GM21526 (cell line): ENCODE data around the gene SSH3.

Source experiments
- ATAC-seq: cut with Tn5 transposase; IDR thresholded peaks from one replicate; pipeline ENCODE4 v1.9.1; 2021; ENCODE audit warnings: moderate library complexity; ENCODE audit not compliant: unreplicated experiment, low FRiP score

SSH3 gene

DNA sequence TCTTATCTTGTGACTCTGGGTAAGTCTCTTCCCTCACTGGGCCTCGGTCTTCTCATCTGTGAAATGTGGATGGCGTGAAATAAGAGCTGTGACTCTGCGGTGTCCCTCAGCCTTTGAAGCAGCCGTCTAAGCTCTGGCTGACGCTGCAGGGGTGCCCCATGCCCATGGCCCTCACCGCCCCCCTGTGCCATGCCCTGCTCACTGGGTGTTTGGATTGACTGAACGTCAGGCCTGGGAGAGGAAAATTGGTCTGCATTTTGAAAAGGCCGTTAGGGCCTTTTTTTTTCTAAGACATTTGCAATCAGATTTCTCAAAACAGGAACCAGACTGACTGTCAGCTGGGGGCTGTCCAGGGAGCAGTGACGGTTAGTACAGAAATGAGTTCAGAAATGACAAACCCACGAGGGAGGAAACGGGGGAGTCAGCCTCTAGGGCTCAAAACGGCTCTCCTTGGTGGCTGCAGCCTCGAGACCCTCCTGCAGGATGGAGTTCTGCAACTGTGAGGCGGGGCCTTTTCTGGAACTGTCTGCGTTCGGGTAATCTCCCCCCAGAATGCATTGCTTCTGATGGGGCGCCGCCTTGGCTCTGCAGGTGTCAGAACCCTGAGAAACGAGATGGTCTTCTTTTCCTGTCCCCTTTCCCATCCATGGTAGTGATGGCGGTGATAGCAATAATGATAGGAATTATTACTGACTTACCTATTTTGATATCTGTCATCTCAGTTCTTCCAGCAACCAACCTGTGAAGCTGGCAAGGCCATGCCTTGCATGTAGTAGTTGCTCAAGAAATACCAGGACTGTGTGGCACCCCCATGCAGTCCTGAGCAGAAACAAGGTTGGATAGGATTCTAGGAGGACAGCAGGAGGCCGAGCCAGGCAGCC is 35.0 kb upstream of the SSH3 start:
- ATAC-seq: peak; percentile 34

DNA sequence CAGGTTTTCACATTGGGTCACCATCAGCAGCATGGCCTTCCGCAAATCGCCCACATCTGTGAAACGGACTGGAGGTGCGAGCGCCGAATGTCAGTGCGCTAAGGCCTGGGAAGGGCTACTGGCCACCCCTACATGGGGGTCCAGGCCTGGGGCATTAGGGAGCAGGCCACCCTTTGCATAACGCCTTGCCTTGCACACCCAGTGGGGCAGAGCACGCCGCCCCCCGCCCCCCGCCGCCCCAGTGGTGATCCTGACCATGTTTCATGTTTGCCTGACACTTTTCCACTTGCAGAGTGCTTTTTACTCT is 34.4 kb upstream of the SSH3 start:
- ATAC-seq: no peak

DNA sequence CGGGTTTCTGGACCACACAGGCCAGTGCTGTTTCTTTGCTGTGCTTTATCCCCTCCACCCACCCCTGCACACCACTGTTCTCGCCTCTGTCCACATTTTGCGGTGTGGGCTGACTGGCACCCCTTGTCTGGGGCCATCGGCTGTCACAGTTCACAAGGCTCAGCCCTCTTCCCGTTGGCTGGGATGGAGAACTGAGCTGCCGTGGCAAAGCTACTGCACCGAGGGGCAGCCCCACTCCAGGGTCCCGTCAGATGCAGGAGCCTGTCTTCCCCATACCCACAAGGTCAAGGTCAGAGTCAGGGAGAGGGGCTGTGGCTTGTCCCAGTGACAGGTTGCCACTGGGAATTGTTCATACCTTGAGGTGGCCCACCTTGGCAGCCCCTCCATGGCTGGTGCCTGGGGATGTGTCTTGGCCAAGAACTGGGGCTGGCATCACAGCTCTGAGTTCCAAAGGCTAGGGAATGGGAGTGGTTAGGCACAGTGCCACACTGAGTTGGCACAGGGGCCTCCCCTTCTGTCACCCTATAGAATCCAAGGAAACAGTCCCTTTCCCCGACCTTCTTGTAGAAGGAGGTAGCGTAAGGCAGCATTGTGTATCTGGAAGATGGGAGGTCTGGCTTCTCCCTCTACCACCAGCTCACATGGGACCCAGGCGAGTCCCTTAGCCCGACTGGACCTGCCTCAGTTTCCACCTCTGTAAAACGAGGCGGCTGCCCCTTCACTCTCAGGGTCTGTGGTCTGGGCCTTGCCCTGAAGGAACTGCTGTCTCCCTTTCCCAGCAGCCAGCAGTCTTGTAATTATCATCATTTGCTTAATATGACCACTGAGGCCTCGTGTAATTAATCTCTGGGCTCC is 33.7 kb upstream of the SSH3 start:
- no peak for ATAC-seq

DNA sequence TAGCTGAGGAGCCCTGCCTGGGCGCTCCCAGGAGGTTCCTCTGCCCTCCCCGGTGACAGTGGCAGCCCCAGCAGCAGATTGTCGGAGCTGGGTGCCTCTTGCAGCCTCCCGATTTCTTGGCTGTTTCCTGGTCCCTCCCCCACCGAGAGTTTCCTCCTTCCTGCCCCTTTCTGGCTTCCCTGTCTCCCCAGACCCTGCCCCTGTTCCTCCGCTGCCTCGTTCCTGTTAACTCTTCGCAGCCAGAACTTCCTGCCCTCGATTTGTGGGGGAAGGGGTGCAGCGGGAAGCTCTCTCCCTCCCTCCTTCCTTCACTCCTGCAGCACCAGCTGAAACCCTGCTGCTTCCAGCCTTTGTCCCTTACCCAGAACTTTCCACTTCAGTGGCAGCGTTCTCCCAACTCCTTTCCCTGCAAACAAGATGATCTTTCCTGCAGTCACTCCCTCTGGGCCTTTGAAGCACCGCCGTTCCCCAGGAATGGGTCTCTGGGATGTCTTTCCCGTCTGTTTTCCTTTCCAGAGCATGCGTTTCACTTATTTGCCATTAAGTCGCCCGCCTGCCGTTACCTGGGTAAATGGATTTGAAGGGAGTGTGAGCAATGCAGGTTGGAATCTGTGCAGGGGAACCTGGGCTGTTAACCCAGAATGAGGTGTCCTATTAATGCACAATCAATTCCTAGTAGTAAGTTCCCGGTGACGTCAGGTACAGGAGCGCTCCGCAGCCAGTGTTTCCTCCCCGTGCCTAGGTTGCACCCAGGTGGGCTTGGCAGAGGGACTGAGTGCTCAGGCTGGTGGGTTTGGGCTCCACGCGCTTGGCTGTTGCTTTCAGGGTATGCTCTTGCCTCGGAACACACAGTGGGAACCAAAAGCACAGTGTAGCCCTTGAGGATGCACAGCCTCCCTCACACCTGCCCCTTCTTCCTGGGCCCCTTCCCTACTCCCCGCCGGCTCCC is 32.8 kb upstream of the SSH3 start:
- ATAC-seq: no peak

DNA sequence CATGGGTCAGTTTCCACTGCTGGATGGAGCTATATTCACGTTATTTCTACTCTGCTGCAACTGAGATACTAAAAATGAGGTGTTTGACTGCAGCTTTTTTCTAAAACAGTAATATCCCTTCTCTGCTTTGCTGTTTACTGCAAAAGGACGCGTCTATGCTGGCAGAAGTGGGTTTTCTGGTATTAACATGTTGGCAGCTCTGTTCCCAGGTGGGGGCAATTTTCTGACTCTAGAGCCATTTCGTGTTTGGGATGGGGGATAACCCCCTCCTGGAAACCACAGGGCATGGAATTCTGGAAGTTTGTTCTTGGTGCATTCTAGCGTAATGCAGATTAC is 32.2 kb upstream of the SSH3 start:
- ATAC-seq: no peak

DNA sequence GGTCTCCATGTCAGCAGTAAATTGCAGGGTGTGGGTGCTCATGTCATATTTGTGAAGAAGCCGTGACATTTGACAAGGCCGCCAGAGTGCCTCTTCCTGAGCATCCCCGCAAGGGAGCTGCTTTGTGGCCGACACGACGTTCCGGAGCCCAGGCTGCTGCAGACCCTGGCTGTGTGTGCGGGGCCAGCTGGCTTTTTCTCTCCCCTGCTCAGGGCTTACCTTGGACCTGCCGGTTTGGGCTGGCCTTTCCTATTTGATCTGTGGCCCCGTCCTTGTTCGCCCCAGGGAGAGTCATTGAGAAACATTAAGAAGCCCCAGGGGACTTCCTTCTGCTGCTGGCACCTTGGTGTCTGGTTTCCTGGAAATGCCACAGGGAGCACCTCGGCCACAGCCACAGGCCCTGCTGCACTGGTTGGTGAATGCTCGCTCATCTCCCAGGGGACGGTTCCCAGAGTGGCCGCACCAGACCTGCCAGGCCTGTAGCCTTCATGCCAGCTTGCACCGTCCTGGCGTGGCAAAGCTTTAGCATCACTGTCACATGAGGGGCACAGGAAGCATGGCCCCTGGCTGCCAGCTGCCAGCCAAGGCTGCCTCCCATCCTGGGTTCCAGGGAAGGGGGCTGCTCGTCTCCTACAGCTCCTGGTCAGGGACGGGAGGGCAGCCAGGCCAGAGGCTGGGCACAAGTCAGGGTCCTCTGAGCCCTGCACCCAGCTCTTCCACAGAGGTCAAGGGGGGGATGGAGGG is 31.6 kb upstream of the SSH3 start:
- no peak for ATAC-seq

DNA sequence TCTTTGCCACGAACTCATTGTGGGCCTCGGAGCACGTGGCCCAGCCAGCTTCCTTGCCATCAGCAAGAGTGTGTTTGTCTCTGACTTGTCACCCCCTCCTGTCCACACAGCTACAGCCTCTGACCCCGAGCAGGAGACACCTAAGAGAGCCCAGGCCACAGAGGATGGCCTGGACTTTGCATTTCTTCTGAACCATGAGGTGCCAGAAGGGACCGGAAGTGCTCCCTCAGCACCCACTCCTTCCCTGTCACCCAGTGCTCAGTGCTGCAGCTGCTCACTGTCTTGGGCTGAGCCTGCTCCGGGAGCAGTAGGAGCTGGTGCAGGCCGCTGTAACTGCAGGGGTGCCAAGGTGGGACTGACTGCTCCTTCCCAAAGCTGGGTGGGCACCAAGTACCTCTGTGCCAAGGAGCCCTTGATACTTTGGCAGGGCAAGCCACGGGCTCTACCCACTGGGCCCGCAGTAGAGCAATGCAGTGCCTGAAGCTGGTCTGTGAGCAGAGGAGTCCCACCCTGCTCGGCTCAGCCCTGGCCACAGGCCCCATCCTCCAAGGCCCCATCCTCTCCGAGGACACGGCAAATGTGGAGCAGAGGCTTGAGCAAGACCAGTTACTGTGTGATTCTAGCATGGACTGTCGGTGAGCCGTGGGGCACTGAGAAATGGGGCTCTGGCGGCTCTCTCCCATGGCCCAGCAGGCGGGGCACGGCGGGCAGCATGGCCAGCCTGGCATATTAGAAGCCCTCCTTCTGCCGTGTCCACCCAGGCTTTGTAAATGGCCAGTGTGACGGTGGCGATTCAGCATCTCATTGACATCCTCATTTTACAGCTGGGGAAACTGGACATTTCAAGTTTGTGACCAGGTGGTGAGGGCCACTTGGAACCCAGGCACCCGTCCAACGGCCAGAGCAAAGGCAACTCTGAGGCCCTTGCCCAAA is 30.7 kb upstream of the SSH3 start:
- ATAC-seq: no peak

DNA sequence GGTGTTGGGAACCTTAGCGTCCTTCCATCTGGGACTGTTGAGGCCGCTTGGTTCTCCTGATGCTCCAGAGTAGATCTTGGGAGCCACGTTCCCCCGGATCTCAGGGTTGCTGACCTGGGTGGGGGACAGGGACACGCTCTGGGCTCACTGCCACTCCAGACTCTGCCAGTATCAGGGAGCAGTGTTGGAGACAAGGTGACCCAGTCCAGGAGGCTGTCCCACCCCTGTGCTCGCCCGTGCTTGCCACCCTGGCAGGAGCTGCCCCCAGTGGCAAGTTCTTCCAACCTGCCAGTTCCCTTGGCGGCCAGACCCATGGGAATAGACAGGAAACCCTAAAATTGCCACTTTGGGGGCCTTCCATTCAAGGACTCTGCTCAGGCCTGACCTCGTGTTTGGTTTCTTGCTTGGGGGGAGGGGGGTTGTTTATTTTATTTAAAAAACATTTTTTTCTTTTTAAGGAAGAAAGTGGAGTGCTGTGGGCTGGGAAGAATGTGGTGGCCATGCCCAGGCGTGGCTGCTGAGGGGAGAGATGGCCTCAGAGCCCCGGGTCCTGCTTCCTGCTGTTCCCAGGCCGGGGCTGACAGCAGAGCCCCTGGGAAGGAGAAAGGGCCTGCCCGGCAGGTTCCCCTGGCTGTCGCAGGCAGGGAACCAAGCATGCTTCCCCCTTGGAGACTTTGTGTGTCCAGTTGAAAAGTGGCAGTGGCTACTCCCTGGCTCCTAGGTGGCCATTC is 29.9 kb upstream of the SSH3 start:
- no peak for ATAC-seq

DNA sequence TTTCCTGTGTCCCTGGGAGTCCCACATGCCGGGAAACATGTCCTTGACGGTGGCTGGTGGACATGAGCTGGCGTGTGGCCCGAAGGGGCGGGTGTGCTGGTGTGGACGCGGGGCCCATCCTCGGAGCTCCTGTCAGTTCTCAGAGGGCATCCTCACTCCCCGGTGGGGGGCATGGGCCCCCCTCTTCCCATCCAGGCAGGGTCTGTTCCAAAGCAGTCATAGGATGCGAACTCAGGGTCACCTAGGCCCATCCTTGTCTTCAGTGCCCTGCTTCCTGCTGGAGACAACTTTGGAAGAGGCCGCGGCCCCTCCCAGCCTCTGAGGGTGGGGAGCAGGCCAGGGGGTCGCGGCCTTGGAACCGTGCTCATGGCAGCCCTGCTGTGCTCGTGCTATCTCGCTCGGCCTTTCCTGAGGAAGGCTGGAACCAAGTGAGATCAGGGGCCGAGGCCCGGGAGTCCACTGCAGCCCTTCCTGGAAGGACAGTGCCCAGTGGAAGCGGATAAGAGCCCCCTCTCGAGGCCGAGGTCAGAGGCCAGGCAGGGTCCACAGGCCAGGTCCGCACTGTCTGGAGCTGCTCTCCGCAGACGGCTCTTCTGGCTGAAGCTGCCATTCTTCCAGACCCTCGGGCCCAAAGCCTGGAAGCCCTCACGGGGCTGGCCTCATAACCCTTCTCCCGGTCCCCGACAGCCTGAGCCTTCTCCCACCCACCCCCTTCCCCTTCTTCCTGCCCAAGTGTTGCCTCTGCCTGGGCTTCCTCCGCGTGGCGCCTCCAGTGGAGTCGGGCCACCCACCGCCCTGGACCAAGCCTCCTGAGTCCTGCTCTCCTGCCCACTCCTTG is 28.3 kb upstream of the SSH3 start:
- ATAC-seq: no peak

DNA sequence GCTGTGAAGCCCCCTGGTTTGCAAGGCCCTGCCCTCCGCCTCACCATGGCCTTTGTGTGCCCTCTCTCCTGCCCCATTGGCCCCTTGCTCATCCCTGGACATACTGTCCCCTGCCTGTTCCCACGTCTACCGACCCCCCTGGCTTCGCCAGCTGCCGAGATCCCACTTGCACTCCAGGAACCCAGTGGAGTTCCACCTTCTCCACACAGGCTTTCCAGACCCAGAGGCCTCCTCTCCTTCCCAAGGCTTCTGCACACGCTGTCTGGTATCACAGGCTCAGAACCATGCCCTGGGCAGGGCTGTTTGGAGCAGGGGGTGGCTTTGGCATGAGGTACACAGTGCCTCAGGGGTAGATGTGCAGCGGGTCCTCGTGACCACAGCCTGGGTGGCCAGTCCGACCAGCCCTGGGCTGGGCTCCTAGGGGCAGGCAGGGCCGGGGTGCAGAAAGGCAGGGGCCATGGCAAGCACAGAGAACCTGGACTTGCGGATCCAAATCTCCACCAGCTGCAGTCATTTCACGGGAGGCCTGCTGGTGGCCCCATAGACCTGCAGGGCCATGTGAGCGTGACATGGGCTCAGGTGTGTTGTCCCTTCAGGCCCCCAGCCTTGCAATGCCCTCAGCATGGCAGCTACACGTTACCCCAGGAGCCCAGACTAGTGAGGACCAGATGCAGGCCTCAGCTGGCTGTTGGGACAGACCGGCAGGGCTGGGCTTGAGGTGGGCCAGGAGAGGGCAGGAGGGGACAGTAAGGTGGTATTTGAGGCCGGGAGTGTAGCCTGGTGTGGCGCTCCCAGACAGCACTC is 27.5 kb upstream of the SSH3 start:
- ATAC-seq: no peak

DNA sequence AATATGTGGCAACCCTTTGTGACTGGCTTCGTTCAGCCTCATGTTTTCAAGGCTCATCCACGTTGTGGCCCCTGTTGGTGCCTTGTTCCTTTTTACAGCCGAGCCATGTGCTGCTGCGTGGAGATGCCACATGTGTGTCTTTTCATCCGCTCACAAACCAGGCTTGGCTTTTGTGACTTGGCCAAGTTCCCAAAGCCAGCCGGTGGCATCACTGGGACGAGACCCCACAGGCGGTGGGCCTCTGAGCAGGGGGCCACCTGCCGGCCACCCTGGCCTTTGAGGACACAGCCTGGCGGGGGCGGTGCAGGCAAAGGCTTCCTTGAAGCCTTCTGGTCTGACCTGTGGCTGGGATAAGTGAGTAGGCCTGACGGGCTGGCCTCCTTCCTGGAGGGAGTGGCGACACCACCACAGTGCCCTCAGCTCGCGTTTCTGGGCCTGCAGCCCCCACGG is 26.5 kb upstream of the SSH3 start:
- ATAC-seq: peak; percentile 8

DNA sequence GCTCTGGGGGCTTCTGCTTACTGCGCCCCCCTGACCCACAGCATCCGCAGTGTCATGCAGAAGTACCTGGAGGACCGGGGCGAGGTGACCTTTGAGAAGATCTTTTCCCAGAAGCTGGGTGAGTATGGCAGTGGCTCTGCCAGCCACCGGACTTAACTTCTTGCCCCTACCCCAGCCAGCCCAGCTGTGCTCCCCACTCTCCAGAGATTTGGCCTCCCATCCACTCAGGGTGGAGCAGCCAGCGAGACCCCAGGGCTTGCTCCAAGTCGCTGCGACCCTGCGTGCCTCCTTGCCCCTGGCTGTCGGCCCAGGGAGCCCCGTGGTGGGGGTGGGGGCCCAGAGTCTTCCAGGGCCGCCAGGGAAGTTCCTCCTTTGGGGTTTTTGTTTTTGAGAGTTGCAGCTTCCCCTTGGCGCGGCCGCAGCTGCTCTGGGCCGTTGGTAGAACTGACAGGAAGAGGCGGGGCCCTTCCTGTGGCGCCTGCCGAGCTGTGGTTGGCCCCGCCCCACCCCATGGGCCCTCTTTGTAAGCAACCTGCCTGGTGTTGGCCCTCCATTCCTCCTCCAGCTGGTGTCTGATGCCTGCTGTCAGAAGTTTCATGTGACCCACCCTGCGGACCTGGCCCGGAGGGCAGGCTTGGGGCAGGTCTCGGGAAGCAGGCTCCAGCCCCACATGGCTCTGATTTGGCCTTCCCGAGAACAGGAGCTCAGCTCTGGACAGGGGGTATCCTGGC is 25.9 kb upstream of the SSH3 start:
- peak; percentile 48 for ATAC-seq

DNA sequence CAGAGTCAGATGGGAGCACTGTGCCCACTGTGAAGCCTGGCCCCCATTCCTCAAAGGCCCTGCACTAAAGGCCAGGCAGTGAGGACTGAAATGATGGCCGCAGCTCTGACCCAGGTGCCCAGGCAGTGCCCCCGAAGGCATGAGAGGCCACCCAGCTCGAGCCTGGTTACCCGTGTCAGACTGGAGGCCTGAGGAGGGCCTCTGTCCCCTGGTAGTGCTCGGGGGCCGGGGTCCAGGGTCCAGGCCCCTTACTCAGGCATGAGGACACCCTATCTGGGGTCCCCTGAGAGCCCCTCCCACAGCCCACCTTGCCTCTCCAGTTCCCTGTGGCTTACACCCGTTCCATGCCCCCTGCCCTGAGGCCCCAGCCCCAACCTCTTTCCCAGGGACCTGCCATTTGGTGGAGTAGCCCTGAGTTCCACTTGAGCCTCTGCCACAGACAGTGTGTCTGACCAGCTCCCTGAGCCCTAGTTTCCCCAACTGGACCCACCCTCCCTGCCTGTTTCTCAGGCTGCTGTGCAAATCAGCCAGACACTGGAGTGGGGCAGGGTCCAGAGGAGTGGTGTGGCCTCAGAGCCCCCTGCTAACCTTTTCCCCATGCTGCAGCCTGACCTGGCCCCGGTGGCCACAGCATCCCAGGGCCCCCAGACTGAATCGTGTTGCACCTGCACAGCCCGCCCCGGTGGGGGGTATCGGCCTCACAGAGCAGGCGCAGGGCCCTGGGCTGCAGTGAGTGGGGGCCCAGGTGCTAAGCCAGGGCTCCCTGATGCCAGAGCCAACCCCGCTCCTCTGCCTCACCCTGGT is 25.0 kb upstream of the SSH3 start:
- ATAC-seq: no peak

DNA sequence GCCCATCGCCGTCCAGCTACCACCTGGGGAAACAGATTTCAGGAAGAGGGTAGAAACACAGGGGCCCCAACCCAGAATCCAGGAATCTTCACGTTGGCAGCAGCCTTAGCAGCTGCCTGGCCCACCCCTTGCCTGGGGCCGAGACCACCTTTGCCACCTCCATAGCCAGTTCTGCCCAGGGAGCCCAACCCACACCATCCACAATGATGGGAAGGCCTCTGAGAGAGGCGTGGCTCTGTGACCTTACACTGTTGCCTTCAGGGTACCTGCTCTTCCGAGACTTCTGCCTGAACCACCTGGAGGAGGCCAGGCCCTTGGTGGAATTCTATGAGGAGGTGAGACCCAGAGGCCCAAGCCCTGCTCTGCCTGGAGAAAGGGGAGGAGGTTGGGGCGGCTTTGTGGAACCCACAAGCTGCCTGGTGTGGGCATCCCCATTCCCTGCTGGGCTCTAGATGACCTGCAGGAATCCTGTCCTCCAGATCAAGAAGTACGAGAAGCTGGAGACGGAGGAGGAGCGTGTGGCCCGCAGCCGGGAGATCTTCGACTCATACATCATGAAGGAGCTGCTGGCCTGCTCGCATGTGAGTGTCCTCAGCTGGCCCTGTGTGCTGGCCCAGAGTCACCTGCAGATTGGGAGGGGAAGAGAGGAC is 24.3 kb upstream of the SSH3 start:
- no peak for ATAC-seq
